GM12891 (cell line): ENCODE data around the gene RNF150.

Source experiments
- POLR2A ChIP-seq: IDR thresholded peaks from 2 replicates; pipeline ENCODE4 v1.6.1; 2011; ENCODE audit warnings: low read depth, low read length, control low read depth
- TAF1 ChIP-seq: IDR thresholded peaks from 2 replicates; pipeline ENCODE4 v1.6.1; 2011; ENCODE audit warnings: low read depth, low read length, control low read depth

DNA sequence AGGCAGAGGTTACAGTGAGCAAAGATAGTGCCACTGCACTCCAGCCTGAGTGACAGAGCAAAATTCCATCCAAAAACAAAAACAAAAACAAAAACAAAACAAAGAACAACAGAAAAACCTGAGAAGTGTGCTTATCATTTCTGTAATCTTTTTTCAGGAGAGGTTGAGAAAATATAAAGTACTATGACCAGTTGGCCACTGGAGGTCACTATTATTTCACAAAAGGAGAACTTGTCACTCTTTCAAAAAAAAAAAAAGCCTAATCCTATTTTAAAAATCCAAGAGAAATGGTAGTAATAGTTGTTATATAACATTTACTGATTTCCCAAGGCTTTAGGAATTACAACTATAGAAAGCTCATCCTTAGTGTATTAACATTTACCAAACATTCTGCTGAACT lies 24.9 kb upstream of the RNF150 start:
- TF ChIP-seq POLR2A (no peak), TAF1 (no peak)
